T-helper 22 cell (primary cell): ENCODE results near the gene CRACR2B.

Experiments
- DNase-seq: peaks from one replicate; pipeline ENCODE4 v3.0.0-alpha.2; 2020; ENCODE audit warnings: low read depth

CRACR2B gene

GRCh38 chr11:794766-795633 is 32.7 kb upstream of the CRACR2B start:
- no peak for DNase-seq

- DNase-seq = peak; percentile 70
These were observed 31.8 kb upstream of the CRACR2B start for GRCh38 chr11:795634-796564.

- DNase-seq = no peak
These were observed 31.0 kb upstream of the CRACR2B start for GRCh38 chr11:796565-797295.

GRCh38 chr11:797296-798092 is 30.2 kb upstream of the CRACR2B start:
- peak; percentile 82 for DNase-seq

DNA sequence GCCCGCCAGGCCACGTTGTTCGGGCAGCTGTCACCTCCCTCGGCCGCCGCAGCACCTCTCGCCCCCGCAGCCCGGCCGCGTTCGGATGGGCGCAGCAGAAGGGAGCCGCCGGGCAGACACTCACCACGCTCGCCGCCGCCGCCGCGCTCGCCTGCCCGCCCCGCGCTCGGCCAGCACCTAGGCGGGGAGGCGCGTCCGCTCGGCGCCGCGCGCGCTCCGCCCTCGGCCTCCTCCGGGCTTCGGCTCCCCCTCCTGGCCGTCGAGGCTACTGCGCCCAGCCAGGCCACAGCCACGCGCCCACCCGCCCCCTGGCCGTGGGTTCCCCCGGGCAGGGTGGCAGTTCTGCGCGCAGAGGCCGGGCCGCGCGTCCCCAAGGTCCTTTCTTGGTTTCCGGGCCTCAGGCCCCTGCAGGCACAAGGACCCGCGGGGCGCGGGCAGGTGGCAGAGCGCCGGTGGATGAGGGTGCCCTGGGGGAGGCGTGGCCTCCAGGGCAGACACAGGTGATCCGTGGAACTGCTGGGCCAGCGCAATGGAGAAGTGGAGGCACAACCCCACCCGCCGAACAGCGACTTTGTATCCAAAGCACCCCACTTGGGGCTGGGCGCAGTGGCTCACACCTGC is 29.5 kb upstream of the CRACR2B start, which contains the start of gene SLC25A22:
SLC25A22 (minus strand) TSS at position 189 of the 621 bp plus-strand sequence. CDS start 3,275 bp downstream, outside the sequence.
- DNase-seq = peak; percentile 65

DNA sequence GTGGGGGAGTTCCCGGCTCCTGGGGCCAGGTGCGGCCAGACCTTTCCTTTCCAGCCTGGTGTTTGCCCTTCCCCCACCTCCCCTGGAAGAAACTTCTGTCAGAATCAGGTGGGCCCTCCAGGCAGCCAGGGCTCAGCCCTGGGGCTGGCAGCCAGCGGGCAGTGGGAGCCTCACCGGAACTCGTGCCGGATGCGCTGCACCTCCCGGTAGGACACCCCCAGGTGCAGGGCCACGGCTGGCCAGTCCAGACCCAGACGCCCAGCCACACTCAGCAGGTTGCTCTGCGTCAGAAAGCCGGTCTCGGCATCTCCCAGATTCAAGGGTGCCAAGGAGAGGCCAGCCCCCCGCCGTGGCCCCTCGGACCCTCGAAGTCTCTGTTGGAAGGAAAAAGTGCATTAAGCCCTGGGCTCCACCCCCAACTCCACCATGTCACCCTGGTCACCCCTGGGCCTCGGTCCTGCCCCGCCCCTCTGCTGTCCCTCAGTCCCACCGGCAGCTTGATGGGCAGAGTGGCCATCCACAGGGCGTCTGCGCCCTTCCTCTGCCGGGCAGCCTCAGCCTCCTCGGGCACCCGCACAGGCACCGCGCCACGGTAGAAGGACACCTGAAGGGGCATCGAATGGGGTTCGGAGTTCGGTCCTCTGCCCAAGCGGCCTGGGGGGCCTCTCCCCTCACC is 27.9 kb upstream of the CRACR2B start:
- no peak for DNase-seq

DNA sequence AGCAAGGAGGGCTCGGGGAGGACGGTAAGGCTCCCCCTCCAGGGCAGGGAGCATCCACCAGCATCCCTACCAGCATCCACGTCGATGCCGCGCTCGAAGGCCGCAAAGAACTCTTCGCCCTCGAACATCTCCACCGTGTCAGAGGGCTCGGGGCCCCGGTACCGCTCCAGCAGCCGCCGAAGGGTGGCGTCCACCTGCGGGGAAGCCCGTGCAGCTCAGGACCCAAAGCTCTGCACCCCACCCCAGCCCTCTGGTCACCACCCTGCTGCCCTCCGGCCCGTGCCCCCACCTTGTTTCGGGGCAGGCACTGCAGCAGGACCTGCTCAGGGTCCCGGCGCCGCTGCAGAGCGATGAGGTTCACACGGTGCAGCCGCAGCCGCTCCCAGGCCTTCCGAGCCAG is 27.2 kb upstream of the CRACR2B start:
- DNase-seq = no peak

DNA sequence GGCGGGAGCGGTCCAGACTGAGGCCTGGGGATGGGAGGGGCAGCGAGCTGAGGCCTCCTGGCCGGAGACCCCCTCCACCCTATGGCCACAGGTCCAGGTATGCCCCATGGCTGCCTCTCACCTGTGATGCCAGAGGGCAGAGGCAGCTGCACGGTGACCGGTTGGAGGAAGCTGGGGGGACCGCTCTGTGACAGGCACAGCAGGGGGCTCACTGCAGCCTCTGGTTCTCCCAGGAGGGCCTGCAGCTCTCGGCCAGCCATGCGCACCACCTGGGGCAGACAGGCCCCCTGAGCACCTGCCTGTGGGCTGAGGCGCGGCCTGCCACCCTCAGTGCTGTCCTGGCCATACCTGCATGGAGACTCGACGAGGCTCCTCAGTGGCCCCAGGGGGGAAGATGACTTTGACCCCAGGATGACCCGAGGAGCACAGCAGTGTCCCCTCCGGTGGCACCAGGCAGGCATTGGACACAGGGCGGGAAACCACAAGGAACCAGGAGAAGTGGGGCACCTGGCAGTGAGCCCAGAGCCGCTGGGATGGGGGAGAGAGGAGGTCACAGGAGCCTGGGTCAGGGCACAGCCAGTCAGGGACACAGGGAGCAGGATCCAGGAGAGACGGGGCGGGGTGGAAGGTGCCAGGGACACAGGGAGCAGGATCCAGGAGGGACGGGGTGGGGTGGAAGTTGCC is 26.5 kb upstream of the CRACR2B start:
- DNase-seq = no peak

- no peak for DNase-seq
These were observed 25.6 kb upstream of the CRACR2B start for GRCh38 chr11:802018-802617.

DNA sequence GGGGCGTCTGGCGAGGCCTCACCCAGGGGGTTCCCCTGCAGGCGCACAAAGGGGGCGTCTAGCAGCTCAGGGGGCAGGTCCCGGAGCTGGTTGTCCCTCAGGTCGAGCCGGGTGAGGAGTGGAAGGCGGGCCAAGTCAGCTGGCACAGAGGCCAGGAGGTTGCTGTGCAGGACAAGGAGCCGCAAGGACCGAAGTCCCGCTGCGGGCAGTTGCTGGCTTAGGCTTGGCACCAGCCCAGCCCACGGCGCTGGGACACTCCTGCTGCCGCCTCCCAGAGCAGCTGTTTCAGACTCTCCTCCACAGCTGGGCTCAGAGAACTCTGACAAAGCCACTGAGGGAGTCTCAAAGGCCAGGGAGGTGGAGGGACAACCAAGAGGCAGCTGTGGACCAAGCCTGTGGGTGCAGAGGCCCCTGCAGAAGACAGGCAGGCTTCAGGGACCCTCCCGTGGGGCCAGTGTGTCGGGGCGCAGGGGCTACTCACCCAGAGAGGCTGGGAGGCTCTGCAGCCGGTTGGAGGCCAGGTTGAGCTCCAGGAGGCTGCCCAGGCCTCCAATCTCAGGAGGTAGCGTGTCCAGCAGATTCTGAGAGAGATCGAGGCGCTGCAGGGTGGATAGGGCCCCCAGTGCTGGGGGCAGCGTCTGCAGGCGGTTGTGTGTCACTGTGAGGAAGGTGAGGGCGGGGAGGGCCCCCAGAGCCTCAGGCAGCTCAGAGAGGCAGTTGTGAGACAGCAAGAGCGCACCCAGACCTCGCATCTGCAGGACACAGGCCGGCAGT is 24.8 kb upstream of the CRACR2B start:
- no peak for DNase-seq

DNA sequence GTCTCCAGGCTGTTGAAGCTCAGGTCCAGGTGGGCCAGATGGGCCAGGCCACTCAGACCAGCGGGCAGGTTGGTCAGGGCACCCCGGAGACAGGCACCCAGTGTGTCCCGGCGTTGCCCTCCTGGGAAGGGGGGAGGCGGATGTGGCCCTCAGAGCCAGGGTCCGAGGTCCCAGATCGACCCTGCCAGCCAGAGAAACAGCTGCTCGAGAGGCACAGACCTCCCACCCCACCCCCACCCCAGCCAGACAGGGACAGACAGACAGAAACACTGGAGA is 24.3 kb upstream of the CRACR2B start:
- DNase-seq = no peak

GRCh38 chr11:803770-804598 is 23.7 kb upstream of the CRACR2B start:
- no peak for DNase-seq

DNA sequence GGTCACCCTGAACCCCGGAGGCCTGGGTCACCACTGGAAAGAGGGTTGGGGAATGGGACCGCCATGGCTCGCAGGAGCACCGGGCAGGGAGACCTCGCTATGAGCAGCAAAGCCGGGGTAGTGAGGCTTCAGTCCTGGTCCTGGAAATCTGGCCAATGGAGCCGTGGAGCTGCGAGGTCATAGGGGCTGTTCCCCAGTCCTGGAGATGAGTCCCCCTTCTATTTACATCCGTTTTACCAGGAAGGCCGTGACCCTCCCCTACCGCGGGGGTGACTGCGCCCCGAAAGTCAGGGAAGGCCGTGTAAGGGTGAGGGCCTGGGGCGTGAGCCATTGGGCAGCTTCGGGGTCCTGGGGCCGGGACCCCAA is 23.1 kb upstream of the CRACR2B start:
- no peak for DNase-seq

GRCh38 chr11:808427-809286 is 19.1 kb upstream of the CRACR2B start:
- DNase-seq = no peak

DNA sequence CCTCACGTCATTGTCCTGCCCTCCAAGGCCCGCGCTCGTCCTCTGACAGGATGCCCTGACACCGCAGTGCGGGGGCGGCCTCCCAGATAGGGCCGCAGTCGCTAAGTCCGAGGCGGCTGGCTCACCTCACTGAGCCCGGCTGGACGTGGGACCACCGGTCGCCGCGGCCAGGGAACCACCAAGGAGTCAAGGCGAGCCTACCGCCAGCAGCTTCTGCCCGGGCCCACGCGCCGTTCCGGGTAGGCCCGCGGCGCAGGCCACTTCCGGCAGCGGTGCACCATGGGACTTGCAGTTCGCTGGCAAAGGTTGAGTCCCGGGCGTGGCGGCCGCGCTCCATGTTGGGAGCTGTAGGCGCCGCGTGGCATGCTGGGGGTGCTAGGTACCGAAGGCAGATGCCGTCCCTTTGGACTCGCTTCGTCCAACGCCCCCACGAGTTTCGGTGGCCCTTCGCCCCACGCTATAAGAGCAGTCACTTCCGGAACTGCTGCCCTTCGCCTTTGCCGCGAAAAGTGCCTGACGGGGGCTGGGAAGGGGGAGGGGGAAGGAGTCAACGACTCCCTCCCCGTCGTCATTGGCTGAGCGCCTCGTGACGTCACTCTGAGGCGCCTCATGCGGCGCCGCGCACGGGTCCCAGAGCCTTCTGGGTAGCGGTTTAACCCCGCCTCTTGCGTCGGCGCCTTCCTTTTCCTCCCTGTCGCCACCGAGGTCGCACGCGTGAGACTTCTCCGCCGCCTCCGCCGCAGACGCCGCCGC is 18.3 kb upstream of the CRACR2B start, which contains the start of gene RPLP2:
RPLP2 (plus strand) TSS at position 681 of the 753 bp plus-strand sequence. CDS start 268 bp downstream, outside the sequence.
- DNase-seq = peak; percentile 95

DNA sequence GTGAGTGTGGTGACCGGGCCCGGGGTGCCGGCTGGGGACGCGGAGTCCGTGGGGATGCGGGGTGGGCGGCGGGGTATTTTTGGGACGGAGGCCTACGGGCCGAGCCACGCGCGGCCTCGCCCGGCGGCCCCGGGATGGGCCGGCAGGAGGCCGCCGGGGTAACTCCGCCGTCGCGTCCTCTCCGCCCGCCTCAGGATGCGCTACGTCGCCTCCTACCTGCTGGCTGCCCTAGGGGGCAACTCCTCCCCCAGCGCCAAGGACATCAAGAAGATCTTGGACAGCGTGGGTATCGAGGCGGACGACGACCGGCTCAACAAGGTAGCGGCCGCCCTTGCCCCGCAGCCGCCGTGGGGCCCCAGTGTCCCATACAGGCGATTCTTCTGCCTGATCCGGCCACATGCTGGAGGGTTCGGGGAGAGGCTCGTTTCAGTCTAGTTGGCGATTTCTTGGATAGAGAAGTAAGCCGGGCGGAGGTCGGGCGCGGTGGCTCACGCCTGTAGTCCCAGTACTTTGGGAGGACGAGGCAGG is 17.6 kb upstream of the CRACR2B start:
- no peak for DNase-seq
